IMR-90 (cell line): ENCODE measurements around the gene EFEMP1. TPM values are rescaled to one million over a fixed set of nuclear protein-coding genes. Genes with fewer than 3 reads are reported as not detected.

Experiments
- ATAC-seq: fragments of 200-7000 bp; cut with Tn5 transposase; 2 replicates; pipeline ENCODE4 v1.9.1; 2020; ENCODE audit warnings: low read depth, mild to moderate bottlenecking, moderate library complexity
- BruUV-seq: library from RNA; stranded (reverse); fragments of 400-500 nt; replicated peaks from 2 replicates; lab custom pipeline; 2021; lab: Mats Ljungman, UMichigan
- CTCF ChIA-PET: fragments of 300-600 bp; formaldehyde crosslinking; extraction: SDS; loops from one replicate; lab custom pipeline; 2021; ENCODE audit warnings: antibody characterized with exemption; lab: Yijun Ruan, JAX
- POLR2A ChIA-PET: fragments of 300-600 bp; sonication (Branson Sonifier 250); formaldehyde crosslinking; loops from one replicate; lab custom pipeline; 2022; ENCODE audit warnings: antibody characterized with exemption; ENCODE audit not compliant: unreplicated experiment; lab: Charles Lee
- DNase-seq: peaks from one replicate; pipeline ENCODE4 v3.0.0; 2013
- H2AFZ ChIP-seq: replicated peaks from 2 replicates; pipeline ENCODE3; 2013; ENCODE audit warnings: low read length, mild to moderate bottlenecking; ENCODE audit not compliant: poor library complexity
- H2AK5ac ChIP-seq: 2 replicates; pipeline ENCODE4 v1.6.1; 2013; ENCODE audit warnings: low read depth, low read length, inconsistent platforms
- H2AK9ac ChIP-seq: replicated peaks from 2 replicates; pipeline ENCODE3; 2013; ENCODE audit warnings: mild to moderate bottlenecking, low read depth, low read length, moderate library complexity; ENCODE audit not compliant: poor library complexity
- H2BK120ac ChIP-seq: 2 replicates; pipeline ENCODE4 v1.6.1; 2013; ENCODE audit warnings: low read depth, low read length, inconsistent platforms
- H2BK15ac ChIP-seq: 3 replicates; pipeline ENCODE4 v1.6.1; 2013; ENCODE audit warnings: low read depth, low read length, inconsistent platforms
- H2BK20ac ChIP-seq: 2 replicates; pipeline ENCODE4 v1.6.1; 2013; ENCODE audit warnings: low read depth, mild to moderate bottlenecking, inconsistent platforms, low read length, moderate library complexity
- H2BK5ac ChIP-seq: 2 replicates; pipeline ENCODE4 v1.6.1; 2013; ENCODE audit warnings: mild to moderate bottlenecking, low read depth, low read length, inconsistent platforms; ENCODE audit not compliant: poor library complexity, severe bottlenecking
- H3K14ac ChIP-seq: replicated peaks from 2 replicates; pipeline ENCODE4 v1.6.1; 2013; ENCODE audit warnings: low read depth, low read length, inconsistent platforms
- H3K18ac ChIP-seq: 2 replicates; pipeline ENCODE4 v1.6.1; 2013; ENCODE audit warnings: low read depth, low read length, control low read depth
- H3K23ac ChIP-seq: 2 replicates; pipeline ENCODE4 v1.6.1; 2013; ENCODE audit warnings: low read depth, low read length, inconsistent platforms
- H3K27ac ChIP-seq: 2 replicates; pipeline ENCODE4 v1.5.1; 2013; ENCODE audit warnings: mild to moderate bottlenecking, control low read depth, low read length; ENCODE audit not compliant: insufficient read depth
- H3K27me3 ChIP-seq: 2 replicates; pipeline ENCODE4 v1.6.1; 2013; ENCODE audit warnings: low read length; ENCODE audit not compliant: control insufficient read depth, insufficient read depth
- H3K36me3 ChIP-seq: 2 replicates; pipeline ENCODE4 v1.6.1; 2013; ENCODE audit warnings: low read length, mixed read lengths; ENCODE audit not compliant: control insufficient read depth, insufficient read depth
- H3K4ac ChIP-seq: 2 replicates; pipeline ENCODE4 v1.6.1; 2013; ENCODE audit warnings: low read depth, low read length, inconsistent platforms
- H3K4me1 ChIP-seq: 2 replicates; pipeline ENCODE4 v1.6.1; 2013; ENCODE audit warnings: low read length, mixed read lengths; ENCODE audit not compliant: control insufficient read depth, insufficient read depth
- H3K4me2 ChIP-seq: 2 replicates; pipeline ENCODE4 v1.6.1; 2013; ENCODE audit warnings: low read depth, mild to moderate bottlenecking, control low read depth, low read length, moderate library complexity
- H3K4me3 ChIP-seq: 2 replicates; pipeline ENCODE4 v1.5.1; 2013; ENCODE audit warnings: low read depth, mild to moderate bottlenecking, control low read depth, low read length, moderate library complexity; ENCODE audit not compliant: insufficient read depth
- H3K56ac ChIP-seq: 2 replicates; pipeline ENCODE4 v1.6.1; 2013; ENCODE audit warnings: low read length, inconsistent platforms; ENCODE audit not compliant: insufficient read depth; ENCODE audit errors: extremely low read depth
- H3K79me1 ChIP-seq, 2 experiments: 2 replicates each; pipeline ENCODE4 v1.6.1; 2013; ENCODE audit warnings: low read length in 2 of 2, inconsistent platforms in 1 of 2, low read depth in 1 of 2
- H3K9ac ChIP-seq: 2 replicates; pipeline ENCODE4 v1.6.1; 2013; ENCODE audit warnings: low read depth, low read length, control low read depth
- H3K9me1 ChIP-seq: 2 replicates; pipeline ENCODE4 v1.6.1; 2013; ENCODE audit warnings: low read length, inconsistent platforms; ENCODE audit not compliant: insufficient read depth
- H3K9me3 ChIP-seq: 2 replicates; pipeline ENCODE4 v1.6.1; 2013; ENCODE audit warnings: low read length; ENCODE audit not compliant: control insufficient read depth, insufficient read depth
- H4K20me1 ChIP-seq: 2 replicates; pipeline ENCODE4 v1.6.1; 2013; ENCODE audit warnings: low read length, inconsistent platforms; ENCODE audit not compliant: insufficient read depth
- H4K5ac ChIP-seq: 2 replicates; pipeline ENCODE4 v1.6.1; 2013; ENCODE audit warnings: mild to moderate bottlenecking, low read depth, low read length, control low read depth
- H4K8ac ChIP-seq, 2 experiments: 2 replicates each; pipeline ENCODE4 v1.6.1; 2013; ENCODE audit warnings: low read depth in 2 of 2, low read length in 2 of 2, control low read depth in 1 of 2, inconsistent platforms in 1 of 2
- H4K91ac ChIP-seq: 2 replicates; pipeline ENCODE4 v1.6.1; 2013; ENCODE audit warnings: low read depth, low read length, inconsistent platforms; ENCODE audit not compliant: insufficient read depth
- RAD21 ChIP-seq: IDR thresholded peaks from 2 replicates; pipeline ENCODE4 v1.6.1; 2012; ENCODE audit warnings: low read length, improper control_type of control experiment
- WGBS, 2 experiments: methylation state at CpG; one replicate each; pipeline versions ENCODE4 v1.1.5 to v1.1.7; 2013; ENCODE audit warnings: missing lambda C conversion rate in 2 of 2; ENCODE audit not compliant: insufficient read length in 1 of 2; ENCODE audit errors: extremely low coverage in 2 of 2; 5-methylcytosine and 5-hydroxymethylcytosine counted together
- dilution Hi-C: fragments of 300-500 bp; cut with HindIII; formaldehyde crosslinking; loops from one replicate; pipeline ENCODE4 v1.14.3; 2018; ENCODE audit warnings: low sequenced_read_pairs; ENCODE audit not compliant: unreplicated experiment
- in situ Hi-C: fragments of 300-500 bp; cut with MboI; formaldehyde crosslinking; loops from 3 replicates; pipeline ENCODE4 v1.14.3; 2019; ENCODE audit warnings: low sequenced_read_pairs, inconsistent platforms, mixed read lengths
- intact Hi-C: fragments of 100-400 bp; cut with micrococcal nuclease; formaldehyde crosslinking; loops from 2 replicates; pipeline ENCODE4 v1.10.0; 2022
- polyA plus RNA-seq, 3 experiments: library from polyadenylated mRNA; depleted of rRNA; stranded (reverse); fragments of >200 nt; gene quantifications; 2 replicates each; pipeline ENCODE4 v1.2.3, GENCODE V29; 2012; ENCODE audit warnings: low replicate concordance in 1 of 3
- total RNA-seq: library from RNA; depleted of rRNA; stranded (reverse); fragments of >200 nt; gene quantifications from 2 replicates; pipeline ENCODE4 v1.2.3, GENCODE V29; 2012

EFEMP1 gene
- total and polyA plus RNA-seq, 2 of the 4 experiments (the other 2 are of a cell fraction), result 214 to 219 TPM

GRCh38 chr2:55931281-55931680 is 7.7 kb upstream of the EFEMP1 start:
- no peaks in the 10 kb centered on the region for H3K79me1 ChIP-seq
- H2BK120ac ChIP-seq, result no peak overlapping the region
- no peak overlapping the region for H2BK20ac ChIP-seq
- no peak for DNase-seq
- no TSS peak for BruUV-seq
- H3K9me1 ChIP-seq, result no peaks in the 10 kb centered on the region
- no peaks in the 10 kb centered on the region for H3K9me3 ChIP-seq
- no peak overlapping the region for H4K5ac ChIP-seq
- H3K14ac ChIP-seq, result no peak overlapping the region
- dilution Hi-C loops (no loop called here), intact Hi-C loops (no loop called here), in situ Hi-C loops (no loop called here)
- no peak overlapping the region for H2BK15ac ChIP-seq
- no peak overlapping the region for H3K9ac ChIP-seq
- 40% methylated on average over 1 of the region's 3 CpGs; no CpG with 5 or more reads in 1 of the 2 experiments for WGBS, 2 experiments
- H3K27ac ChIP-seq, result no peak overlapping the region
- no peaks in the 10 kb centered on the region for H3K4me1 ChIP-seq
- no peak overlapping the region for H2AFZ ChIP-seq
- no peak overlapping the region for H3K18ac ChIP-seq
- no peak overlapping the region for H3K56ac ChIP-seq
- no peaks in the 10 kb centered on the region for H4K20me1 ChIP-seq
- CTCF ChIA-PET, result interaction anchor here (1.6 kb wide), 1 partner anchor 10 kb away, joined by 3 read pairs; no protein-coding TSS in a partner anchor
- no peak overlapping the region for H4K91ac ChIP-seq
- no peak overlapping the region for H3K23ac ChIP-seq
- H3K4me2 ChIP-seq, result no peak overlapping the region
- peaks cover 3% of the 10 kb centered on the region; the same call in 1 of the 2 replicates for H3K27me3 ChIP-seq
- H2AK5ac ChIP-seq, result no peak overlapping the region
- H3K4me3 ChIP-seq, result no peak overlapping the region
- H3K4ac ChIP-seq, result no peak overlapping the region
- ATAC-seq, result no peak
- H2BK5ac ChIP-seq, result no peak overlapping the region
- no peaks in the 10 kb centered on the region for H3K36me3 ChIP-seq
- no peak overlapping the region for H4K8ac ChIP-seq
- TF ChIP-seq RAD21, result no peak
- POLR2A ChIA-PET, result no interaction called here
- no peak overlapping the region for H2AK9ac ChIP-seq
